Measurements from ENCODE around the gene UNC5C.

Gene UNC5C

GRCh38 chr4:95457353-95457752, 91.4 kb downstream of the UNC5C start:
- DNase-seq = no peak

- no peak for DNase-seq
These were observed 98.5 kb downstream of the UNC5C start for GRCh38 chr4:95450294-95450693.

DNA sequence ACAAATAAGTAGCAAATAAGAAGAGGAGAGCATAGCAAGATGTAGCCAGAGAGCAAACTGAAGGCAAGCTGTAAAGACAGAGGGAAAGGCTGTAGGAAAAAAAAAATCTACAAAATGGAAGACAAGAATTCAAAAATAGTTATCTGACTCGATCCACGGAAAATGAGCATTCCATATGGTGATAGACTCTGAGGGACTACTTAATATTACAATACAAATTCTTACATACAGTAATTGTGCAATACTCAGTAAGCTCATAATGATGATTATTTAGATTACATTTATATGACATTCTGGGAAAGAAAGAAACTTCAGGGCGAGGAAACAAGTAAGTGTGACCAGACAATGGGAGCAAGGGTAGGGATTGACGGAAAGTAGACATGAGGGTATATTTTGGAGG, 102.6 kb downstream of the UNC5C start:
- DNase-seq = no peak

DNA sequence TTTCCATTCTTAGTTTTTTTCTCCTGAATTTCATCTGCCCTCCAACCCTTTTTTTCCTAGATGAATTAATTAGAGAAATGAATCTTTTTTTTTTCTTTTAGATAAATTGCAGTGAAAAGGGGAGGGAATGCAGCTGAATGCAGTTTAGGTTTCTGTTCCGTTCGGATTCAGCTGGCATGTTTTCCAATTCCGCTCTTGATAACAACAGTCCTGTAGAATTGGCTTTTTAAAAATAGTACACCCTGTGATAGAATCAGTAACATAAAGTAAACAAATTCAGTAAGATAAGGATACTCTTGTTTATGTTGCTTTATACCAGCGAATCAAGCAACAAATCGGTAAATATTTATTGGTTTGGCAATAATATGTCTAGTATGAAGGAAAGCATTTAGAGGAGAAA, 103.5 kb downstream of the UNC5C start:
- DNase-seq = no peak

- DNase-seq = no peak
These were observed 104.0 kb downstream of the UNC5C start for GRCh38 chr4:95444812-95445211.

DNA sequence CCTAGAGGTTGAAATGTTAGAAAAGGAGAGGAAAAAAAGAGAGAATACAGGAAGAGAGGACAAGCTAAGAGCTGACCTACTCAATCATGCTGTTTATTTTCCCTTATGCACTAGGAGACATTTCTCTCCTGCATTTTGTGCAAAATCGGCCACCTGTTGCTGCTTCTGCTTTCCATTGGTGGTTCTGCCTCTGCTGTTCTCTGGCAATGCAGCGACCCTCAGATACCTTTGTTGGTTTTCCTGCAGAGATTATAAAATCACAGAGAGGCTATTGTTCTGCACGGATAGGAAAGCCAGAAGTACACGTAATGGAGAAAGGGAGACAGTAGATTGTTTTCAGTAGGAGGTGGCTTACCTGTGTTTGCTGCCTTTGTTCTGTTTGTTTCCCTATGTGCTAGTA, 108.9 kb downstream of the UNC5C start:
- no peak for DNase-seq

GRCh38 chr4:95439071-95439470, 109.7 kb downstream of the UNC5C start:
- DNase-seq = no peak

DNA sequence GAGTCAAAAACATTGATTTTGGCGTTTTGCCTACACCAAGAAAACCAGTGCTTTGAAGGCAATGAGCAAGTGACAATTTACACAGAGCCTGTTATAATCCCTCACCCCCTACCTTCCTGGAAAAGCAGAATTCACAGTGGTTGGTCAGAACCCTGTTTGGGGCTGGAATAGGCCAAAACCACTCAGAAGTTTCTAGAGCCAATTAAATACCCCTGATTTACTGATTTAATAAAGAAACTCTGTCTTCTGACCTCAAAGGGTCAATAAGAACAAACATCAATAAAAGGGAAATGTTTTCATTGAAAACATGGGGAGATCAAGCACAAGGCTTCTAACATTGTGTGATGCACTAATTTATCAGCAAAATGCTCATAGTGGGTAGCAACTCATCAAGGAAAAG, 116.3 kb downstream of the UNC5C start:
- DNase-seq = no peak

DNA sequence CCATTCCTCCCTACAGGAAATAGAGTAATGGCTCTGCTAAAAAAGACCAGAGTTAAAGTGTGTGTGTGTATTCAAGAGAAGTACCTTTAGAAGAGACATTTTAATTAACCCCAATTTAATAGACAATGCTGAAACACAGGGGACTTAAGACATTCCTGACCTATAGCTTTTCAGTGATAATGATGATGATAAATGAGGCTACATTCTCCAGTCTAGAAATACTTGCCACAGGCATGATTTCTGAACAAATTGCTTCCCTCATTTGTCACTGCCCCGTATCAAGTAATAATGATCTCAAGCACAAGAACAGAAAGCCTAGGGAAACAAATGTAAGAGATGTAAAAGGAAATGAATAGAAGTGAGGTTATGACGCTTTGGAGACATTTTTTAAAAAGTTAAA, 117.1 kb downstream of the UNC5C start:
- DNase-seq = no peak

GRCh38 chr4:95429416-95429815, 119.4 kb downstream of the UNC5C start:
- no peak for DNase-seq

DNA sequence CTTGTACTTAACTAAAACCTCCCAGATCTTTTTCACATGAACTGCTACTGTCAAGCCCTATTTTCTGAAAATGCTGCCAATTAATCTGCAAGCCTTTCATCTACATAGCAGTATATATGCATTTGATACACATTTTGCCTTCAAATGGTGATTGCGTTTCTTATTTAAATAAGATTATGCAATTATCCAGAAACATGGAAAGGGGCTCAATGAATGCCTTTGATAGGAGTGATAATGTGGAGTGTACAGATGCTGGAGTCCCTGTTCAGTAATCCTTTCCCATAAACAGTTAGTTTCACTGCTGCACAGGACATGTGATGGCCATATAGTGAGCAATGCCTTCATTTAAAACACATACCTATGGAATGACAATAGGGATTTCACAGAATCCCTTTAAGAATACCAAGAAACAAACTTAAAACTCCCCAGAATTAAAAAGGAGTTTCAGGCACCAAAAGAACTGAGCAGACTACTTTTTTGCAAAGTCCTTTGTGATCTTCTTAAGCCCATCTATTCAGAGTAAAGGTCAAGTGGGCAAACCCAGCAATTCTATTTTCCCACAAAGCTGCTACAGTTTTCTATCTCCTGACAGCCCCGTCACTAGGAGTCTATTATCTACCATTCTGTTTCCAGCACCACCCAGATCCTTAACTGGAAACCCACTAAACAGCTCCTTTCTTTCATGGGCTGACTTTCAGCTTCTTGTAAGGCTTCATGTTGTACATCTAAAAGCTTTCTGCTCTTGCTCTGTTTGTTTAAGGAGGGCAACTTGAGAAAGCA, 120.3 kb downstream of the UNC5C start:
- no peak for DNase-seq

GRCh38 chr4:95426455-95426854, 122.3 kb downstream of the UNC5C start:
- DNase-seq = no peak

DNA sequence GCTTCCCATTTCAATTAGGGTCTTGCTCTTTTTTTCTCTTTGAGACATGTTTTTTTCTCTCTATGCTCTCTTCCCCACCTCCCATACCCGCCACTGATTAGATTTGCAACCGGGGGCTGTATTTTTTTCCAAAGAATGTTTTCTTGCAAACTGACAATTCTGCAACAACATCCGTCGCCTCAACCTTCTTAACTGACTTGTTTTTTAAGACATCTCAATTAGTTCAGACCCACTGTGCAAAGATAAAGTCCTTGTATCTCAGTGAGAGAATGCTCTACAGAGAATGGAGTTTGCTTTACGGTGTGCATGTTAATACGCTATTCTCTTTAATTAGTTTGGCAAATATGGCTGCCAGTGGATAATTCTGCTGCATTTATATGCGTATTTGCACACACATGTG, 126.3 kb downstream of the UNC5C start:
- DNase-seq = no peak

DNA sequence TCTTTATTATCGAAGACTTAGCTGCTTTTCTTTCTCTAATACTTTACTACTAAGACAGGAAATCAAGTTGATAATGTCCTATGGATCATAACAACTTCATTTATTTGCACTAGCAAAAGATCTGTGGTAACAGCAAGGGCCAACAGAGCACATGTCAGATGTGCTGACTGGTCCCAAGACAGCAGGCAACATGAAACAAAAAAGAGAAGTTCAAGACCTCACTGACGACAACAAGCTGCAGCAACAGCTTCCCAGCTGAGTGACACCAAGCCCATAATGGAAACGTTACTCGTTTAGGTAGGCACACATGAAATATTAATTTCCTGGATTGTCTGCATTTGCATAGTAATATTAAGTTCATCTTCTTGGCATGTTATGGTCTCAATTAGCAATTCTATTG, 126.9 kb downstream of the UNC5C start:
- no peak for DNase-seq

GRCh38 chr4:95417531-95417930, 131.2 kb downstream of the UNC5C start:
- DNase-seq = no peak

GRCh38 chr4:95415346-95415771, 133.4 kb downstream of the UNC5C start:
- DNase-seq = no peak

DNA sequence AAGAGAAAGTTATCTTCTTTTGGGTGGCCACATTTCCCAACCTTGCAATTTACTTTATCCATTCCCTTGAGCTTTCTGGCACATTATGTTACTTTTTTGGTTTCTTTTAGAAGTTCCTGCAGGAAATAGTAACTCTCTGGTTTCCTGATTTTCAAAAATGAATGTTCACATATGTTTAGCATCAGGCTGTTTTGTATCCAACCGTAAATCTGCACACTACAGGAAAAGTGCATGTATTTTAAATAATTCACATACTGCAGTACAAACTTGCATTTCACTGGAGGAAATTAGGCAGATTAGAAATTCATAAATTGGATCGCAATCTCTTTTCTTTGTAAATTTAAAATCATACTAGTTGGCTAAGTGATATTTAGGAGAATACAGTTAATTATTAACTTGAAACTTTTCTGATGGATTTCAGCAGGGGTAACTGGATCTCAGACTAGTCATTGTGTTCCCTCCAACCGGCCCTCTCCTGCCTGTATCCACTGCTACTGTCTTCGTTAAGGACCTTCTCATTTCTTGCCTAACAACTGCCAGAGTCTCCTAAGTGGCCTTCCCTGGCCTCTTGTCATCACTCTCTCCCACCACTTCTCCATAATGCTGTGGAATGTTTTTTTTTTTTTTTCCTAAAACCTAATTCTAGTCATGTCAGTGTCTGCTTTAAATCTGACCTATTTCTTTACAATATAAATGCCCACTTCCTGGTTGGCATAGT, 137.2 kb downstream of the UNC5C start:
- no peak for DNase-seq

GRCh38 chr4:95410387-95410977, 138.3 kb downstream of the UNC5C start:
- DNase-seq = no peak

GRCh38 chr4:95409750-95410149, 139.0 kb downstream of the UNC5C start:
- DNase-seq = no peak

GRCh38 chr4:95409127-95409526, 139.6 kb downstream of the UNC5C start:
- DNase-seq = no peak

GRCh38 chr4:95402299-95402698, 146.5 kb downstream of the UNC5C start:
- DNase-seq = no peak

- DNase-seq = no peak
These were observed 150.6 kb downstream of the UNC5C start for GRCh38 chr4:95398217-95398616.

DNA sequence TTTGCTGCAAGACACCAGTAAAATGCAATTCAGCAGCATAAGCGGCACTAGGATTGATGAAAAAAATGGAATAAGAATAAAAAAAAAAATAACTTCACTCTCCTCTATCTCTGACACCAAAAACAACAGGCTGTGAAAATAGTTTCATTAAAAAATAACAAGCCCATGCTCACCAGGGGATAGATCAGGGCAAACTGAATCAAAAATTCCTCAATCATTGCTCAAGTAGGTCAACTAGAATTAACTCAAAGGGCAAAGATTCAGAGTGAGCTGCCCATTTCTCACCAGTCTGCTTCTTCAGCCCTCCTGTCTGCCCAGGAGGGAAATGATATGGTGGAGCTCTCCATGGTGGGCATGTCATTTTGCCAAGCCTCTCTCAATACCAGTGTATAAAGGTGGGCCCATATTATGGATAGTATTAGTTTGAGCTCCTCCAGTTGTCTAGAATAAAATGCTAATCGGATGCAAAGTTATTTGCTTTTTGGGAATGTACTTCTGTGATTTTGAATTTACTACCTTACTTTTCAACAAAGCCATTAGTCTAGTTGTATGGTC, 153.9 kb downstream of the UNC5C start:
- no peak for DNase-seq

DNA sequence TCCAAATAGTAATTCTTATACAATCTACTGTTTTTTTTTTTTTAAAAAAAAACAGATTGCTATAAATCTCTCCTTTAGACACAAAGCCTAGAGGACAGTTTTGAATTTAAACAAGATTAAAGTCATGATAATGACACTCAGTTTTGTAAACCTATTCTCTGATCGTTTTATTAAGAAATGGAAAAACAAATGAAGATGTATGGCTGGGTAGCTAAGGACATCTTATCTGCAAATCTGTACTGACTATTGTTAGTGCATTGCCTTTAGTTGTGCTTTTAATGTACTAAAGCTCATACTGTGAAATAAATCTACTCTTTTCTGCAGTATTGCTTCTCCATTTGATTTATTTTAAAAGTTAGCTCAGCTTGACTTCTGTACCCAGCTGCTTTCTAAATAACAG, 155.0 kb downstream of the UNC5C start:
- DNase-seq = no peak

Data from NCI-H510A treated with DMSO at 0.1 percent for 48 hours (cell line).